Thyroid gland (tissue), 4 donors: ENCODE results near the gene CCDC68.
"Not testable (repeated sequence)": the region's sequence is repeated elsewhere in the genome, so short reads cannot be mapped to it uniquely, and the experiment has no call there.

Experiments used
- CTCF ChIP-seq, 6 experiments: fragments of 200-600 bp in 3 of 6; fragments of 450-650 bp in 3 of 6; sonication (generic) in 3 of 6; IDR thresholded peaks; one replicate each; pipeline ENCODE4 v1.5.1; 2016 to 2019; ENCODE audit warnings: antibody characterized with exemption in 6 of 6, mild to moderate bottlenecking in 2 of 6, inconsistent platforms in 1 of 6, moderate library complexity in 1 of 6
- POLR2A ChIP-seq, 2 donors: fragments of 450-650 bp; IDR thresholded peaks; one replicate each; pipeline ENCODE4 v1.6.1; 2017; ENCODE audit warnings: antibody characterized with exemption in 2 of 2, mild to moderate bottlenecking in 2 of 2, moderate library complexity in 1 of 2

GRCh38 chr18:54968237-54968636 is 9.0 kb upstream of the CCDC68 start:
- not testable (repeated sequence) for TF ChIP-seq CTCF, POLR2A (IDR thresholded peaks at IDR 0.05)
